ENCODE results near the gene AOC1. TPM values are rescaled to one million over a fixed set of nuclear protein-coding genes. Genes with fewer than 3 reads are reported as not detected.

AOC1 gene
- total and polyA plus RNA-seq, 4 donors, result 0.01 to 0.08 TPM; not detected in 2

DNA sequence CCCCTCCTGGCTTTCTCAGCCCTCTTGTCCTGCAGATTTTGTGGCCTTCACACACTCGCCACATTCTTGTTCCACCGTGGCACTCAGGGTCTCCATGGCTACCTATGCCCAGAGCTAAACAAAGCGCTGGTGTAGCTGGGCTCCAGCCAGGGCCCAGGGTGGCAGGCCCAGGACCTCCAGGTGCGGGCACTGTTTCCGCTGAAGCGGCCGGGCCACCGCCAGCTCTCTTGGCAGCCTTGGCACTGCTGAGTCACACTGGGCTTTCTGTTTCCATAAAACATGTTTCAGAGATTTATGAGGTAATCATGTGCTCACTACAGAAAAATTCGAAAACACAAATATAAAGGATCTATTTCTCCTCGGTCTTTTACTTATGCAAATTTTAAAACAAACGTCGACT is 51.3 kb downstream of the AOC1 start:
- Histone ChIP-seq H3K9me3 (ENCODE audit: control insufficient read depth in 4 of 4, low read length in 3 of 4) (no peaks in the 10 kb centered on the region), H3K9ac (ENCODE audit: low read depth in 1 of 2, low read length in 2 of 2) (no peak overlapping the region), H3K36me3 (ENCODE audit: control insufficient read depth in 4 of 4, insufficient read depth in 3 of 4, low read depth in 1 of 4, low read length in 3 of 4) (no peaks in the 10 kb centered on the region), H3K4me1 (ENCODE audit: control insufficient read depth in 4 of 4, insufficient read depth in 4 of 4, low read length in 3 of 4) (peaks cover 0 to 14% (median 10%) of the 10 kb centered on the region in 4 donors), H3K27me3 (ENCODE audit: control insufficient read depth in 4 of 4, insufficient read depth in 4 of 4, low read length in 3 of 4) (no peaks in the 10 kb centered on the region), H3K27ac (ENCODE audit: low read depth in 1 of 2, low read length in 2 of 2) (no peak overlapping the region), H3K4me3 (ENCODE audit: low read depth in 1 of 3, low read length in 3 of 3) (no peak overlapping the region)
- no peak for DNase-seq (ENCODE audit: low spot score)
- WGBS, result 75% methylated on average over 12 of the region's 12 CpGs
- TF ChIP-seq FOXA1 (IDR thresholded peaks at IDR 0.05) (no peak), HNF4A (conservative IDR thresholded peaks at IDR 0.05) (no peak), EGR1 (IDR thresholded peaks at IDR 0.05; ENCODE audit: low read depth in 2 of 2) (no peak), SP1 (IDR thresholded peaks at IDR 0.05) (no peak), TAF1 (conservative IDR thresholded peaks at IDR 0.05) (no peak), JUND (IDR thresholded peaks at IDR 0.05) (no peak), HNF4G (IDR thresholded peaks at IDR 0.05) (no peak), GABPA (IDR thresholded peaks at IDR 0.05 in 1 of 2, conservative IDR thresholded peaks at IDR 0.05 in 1 of 2) (no peak)
- TF ChIP-seq, protein P1, sequence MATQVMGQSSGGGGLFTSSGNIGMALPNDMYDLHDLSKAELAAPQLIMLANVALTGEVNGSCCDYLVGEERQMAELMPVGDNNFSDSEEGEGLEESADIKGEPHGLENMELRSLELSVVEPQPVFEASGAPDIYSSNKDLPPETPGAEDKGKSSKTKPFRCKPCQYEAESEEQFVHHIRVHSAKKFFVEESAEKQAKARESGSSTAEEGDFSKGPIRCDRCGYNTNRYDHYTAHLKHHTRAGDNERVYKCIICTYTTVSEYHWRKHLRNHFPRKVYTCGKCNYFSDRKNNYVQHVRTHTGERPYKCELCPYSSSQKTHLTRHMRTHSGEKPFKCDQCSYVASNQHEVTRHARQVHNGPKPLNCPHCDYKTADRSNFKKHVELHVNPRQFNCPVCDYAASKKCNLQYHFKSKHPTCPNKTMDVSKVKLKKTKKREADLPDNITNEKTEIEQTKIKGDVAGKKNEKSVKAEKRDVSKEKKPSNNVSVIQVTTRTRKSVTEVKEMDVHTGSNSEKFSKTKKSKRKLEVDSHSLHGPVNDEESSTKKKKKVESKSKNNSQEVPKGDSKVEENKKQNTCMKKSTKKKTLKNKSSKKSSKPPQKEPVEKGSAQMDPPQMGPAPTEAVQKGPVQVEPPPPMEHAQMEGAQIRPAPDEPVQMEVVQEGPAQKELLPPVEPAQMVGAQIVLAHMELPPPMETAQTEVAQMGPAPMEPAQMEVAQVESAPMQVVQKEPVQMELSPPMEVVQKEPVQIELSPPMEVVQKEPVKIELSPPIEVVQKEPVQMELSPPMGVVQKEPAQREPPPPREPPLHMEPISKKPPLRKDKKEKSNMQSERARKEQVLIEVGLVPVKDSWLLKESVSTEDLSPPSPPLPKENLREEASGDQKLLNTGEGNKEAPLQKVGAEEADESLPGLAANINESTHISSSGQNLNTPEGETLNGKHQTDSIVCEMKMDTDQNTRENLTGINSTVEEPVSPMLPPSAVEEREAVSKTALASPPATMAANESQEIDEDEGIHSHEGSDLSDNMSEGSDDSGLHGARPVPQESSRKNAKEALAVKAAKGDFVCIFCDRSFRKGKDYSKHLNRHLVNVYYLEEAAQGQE (IDR thresholded peaks at IDR 0.05), result no peak
- TF ChIP-seq, protein P2, sequence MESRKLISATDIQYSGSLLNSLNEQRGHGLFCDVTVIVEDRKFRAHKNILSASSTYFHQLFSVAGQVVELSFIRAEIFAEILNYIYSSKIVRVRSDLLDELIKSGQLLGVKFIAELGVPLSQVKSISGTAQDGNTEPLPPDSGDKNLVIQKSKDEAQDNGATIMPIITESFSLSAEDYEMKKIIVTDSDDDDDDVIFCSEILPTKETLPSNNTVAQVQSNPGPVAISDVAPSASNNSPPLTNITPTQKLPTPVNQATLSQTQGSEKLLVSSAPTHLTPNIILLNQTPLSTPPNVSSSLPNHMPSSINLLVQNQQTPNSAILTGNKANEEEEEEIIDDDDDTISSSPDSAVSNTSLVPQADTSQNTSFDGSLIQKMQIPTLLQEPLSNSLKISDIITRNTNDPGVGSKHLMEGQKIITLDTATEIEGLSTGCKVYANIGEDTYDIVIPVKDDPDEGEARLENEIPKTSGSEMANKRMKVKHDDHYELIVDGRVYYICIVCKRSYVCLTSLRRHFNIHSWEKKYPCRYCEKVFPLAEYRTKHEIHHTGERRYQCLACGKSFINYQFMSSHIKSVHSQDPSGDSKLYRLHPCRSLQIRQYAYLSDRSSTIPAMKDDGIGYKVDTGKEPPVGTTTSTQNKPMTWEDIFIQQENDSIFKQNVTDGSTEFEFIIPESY (IDR thresholded peaks at IDR 0.05), result no peak
- TF ChIP-seq, protein P3, sequence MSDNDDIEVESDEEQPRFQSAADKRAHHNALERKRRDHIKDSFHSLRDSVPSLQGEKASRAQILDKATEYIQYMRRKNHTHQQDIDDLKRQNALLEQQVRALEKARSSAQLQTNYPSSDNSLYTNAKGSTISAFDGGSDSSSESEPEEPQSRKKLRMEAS (IDR thresholded peaks at IDR 0.05), result no peak

DNA sequence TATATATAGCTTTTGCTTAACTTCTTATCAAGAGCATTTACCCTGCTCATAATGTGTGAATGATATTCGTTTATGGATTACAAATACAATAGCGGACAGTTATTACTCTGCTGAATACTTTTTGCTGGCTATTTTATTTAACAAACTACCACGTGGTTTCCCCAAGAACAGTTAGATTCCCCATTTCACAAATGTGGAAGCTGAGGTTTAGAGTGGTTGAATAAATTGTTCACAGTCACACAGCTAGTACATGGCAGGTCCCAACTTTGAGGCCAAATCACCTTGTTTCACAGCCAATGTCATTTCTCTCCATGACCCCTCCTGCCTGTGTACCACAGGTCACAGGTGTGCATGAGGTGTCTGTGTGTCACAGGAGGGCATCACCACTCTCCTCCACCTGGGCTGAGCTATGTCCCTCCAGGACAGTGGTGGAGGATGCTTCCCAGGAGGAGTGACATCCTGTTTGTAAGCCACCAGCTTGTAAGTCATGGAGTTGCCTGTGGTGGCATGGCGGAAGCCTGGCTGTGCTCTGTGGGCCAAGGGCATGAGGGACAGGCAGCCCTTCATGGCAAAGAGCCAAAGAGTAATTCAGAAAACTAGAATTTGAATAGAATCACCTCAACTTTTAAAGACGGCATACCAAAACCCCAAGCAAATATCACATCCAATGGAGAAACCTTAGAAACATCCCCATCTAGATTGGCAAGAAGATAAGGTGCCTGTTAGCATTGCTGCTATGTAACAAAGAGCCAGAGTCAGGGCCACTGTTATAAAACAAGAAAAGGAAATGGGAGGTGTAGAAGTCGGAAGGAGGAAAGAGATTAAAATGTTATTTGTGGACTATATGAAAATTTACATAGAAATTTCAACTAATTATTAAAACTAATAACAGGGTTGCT is 51.9 kb downstream of the AOC1 start:
- H3K27ac ChIP-seq (ENCODE audit: low read depth in 1 of 2, low read length in 2 of 2), result no peak overlapping the region
- H3K27me3 ChIP-seq (ENCODE audit: control insufficient read depth in 4 of 4, insufficient read depth in 4 of 4, low read length in 3 of 4), result no peaks in the 10 kb centered on the region
- 75% methylated on average over 6 of the region's 6 CpGs for whole genome bisulfite sequencing
- DNase-seq (ENCODE audit: low spot score), result no peak
- no peak overlapping the region for H3K9ac ChIP-seq (ENCODE audit: low read depth in 1 of 2, low read length in 2 of 2)
- H3K36me3 ChIP-seq (ENCODE audit: control insufficient read depth in 4 of 4, insufficient read depth in 3 of 4, low read depth in 1 of 4, low read length in 3 of 4), result no peaks in the 10 kb centered on the region
- peaks cover 0 to 11% (median 9%) of the 10 kb centered on the region in 4 donors for H3K4me1 ChIP-seq (ENCODE audit: control insufficient read depth in 4 of 4, insufficient read depth in 4 of 4, low read length in 3 of 4)
- H3K9me3 ChIP-seq (ENCODE audit: control insufficient read depth in 4 of 4, low read length in 3 of 4), result no peaks in the 10 kb centered on the region
- H3K4me3 ChIP-seq (ENCODE audit: low read depth in 1 of 3, low read length in 3 of 3), result no peak overlapping the region
- TF ChIP-seq HNF4A (conservative IDR thresholded peaks at IDR 0.05) (no peak), TAF1 (conservative IDR thresholded peaks at IDR 0.05) (no peak), SP1 (IDR thresholded peaks at IDR 0.05) (no peak), YY1 (IDR thresholded peaks at IDR 0.05) (no peak), HNF4G (IDR thresholded peaks at IDR 0.05) (no peak), NR2F2 (IDR thresholded peaks at IDR 0.05) (no peak), RAD21 (IDR thresholded peaks at IDR 0.05) (no peak), GABPA (IDR thresholded peaks at IDR 0.05 in 1 of 2, conservative IDR thresholded peaks at IDR 0.05 in 1 of 2) (no peak), RXRA (IDR thresholded peaks at IDR 0.05) (no peak), FOXA2 (IDR thresholded peaks at IDR 0.05) (no peak), FOXA1 (IDR thresholded peaks at IDR 0.05) (no peak), JUND (IDR thresholded peaks at IDR 0.05) (no peak), EGR1 (IDR thresholded peaks at IDR 0.05; ENCODE audit: low read depth in 2 of 2) (no peak)
- TF ChIP-seq, protein P3 (IDR thresholded peaks at IDR 0.05), result no peak
- TF ChIP-seq, protein P4, sequence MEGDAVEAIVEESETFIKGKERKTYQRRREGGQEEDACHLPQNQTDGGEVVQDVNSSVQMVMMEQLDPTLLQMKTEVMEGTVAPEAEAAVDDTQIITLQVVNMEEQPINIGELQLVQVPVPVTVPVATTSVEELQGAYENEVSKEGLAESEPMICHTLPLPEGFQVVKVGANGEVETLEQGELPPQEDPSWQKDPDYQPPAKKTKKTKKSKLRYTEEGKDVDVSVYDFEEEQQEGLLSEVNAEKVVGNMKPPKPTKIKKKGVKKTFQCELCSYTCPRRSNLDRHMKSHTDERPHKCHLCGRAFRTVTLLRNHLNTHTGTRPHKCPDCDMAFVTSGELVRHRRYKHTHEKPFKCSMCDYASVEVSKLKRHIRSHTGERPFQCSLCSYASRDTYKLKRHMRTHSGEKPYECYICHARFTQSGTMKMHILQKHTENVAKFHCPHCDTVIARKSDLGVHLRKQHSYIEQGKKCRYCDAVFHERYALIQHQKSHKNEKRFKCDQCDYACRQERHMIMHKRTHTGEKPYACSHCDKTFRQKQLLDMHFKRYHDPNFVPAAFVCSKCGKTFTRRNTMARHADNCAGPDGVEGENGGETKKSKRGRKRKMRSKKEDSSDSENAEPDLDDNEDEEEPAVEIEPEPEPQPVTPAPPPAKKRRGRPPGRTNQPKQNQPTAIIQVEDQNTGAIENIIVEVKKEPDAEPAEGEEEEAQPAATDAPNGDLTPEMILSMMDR (IDR thresholded peaks at IDR 0.05; ENCODE audit: low read depth, low read length, missing input control), result no peak
- TF ChIP-seq, protein P5, sequence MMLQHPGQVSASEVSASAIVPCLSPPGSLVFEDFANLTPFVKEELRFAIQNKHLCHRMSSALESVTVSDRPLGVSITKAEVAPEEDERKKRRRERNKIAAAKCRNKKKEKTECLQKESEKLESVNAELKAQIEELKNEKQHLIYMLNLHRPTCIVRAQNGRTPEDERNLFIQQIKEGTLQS (IDR thresholded peaks at IDR 0.05), result no peak
- TF ChIP-seq, protein P2 (IDR thresholded peaks at IDR 0.05), result no peak

Data from liver (tissue), 9 donors.